Measurements from ENCODE around the gene CYP46A1. TPM values are rescaled to one million over a fixed set of nuclear protein-coding genes. Genes with fewer than 3 reads are reported as not detected.

Gene CYP46A1
- polyA plus RNA-seq (2011; rRNA removed) (0.06 and 0.09 TPM in 2 replicates), polyA plus RNA-seq (2017; fragmentation: RNase III; extraction: RNeasy Plus Mini Kit Qiagen cat#74134 plus additional on column Dnase treatment) (0.12 to 0.13 TPM (median 0.13 TPM) in 3 replicates), polyA minus RNA-seq (2011; rRNA and poly(A)+ RNA removed) (0.15 and 0.41 TPM in 2 replicates)
- polyA plus RNA-seq (2012; cell fraction: cytosol; rRNA removed): 0.07 and 0.08 TPM in 2 replicates
- 0.22 and 0.65 TPM in 2 replicates for polyA plus RNA-seq (2012; cell fraction: nucleus; rRNA removed)

- H3K4me1 ChIP-seq: peaks cover 4% of the 10 kb centered on the region
- 2% methylated on average over 36 of the region's 83 CpGs for WGBS (ENCODE audit: missing lambda C conversion rate)
- ATAC-seq: peak; percentile 79 to 89
- DNase-seq (ENCODE audit: low read depth in 1 of 2, low spot score in 1 of 2): peak; percentile 97 to 99
- ChIA-PET POLR2A (interaction anchor here (0.6 to 1.3 kb wide), 9 partner anchors 14 to 519 kb away, joined by 3 to 6 read pairs (median 3); partner anchors contain the start of genes CCNK and SETD3), CTCF (interaction anchor here (0.6 to 5.7 kb wide), 21 partner anchors 12 to 263 kb away, joined by 3 to 42 read pairs (median 3); no protein-coding TSS in a partner anchor)
- H3K4me2 ChIP-seq: peak within 1 kb of the TSS; percentile 99
- peak within 1 kb of the TSS; percentile 68 for H3K4me3 ChIP-seq
- H3K9me3 ChIP-seq: peaks cover 1% of the 10 kb centered on the region; the same call in 1 of the 3 replicates
- H3K27ac ChIP-seq: peak within 1 kb of the TSS; percentile 77 to 90
- FAIRE-seq: no peak
- TF ChIP-seq BHLHE40 (IDR thresholded peaks at IDR 0.05; ENCODE audit: low read depth, low read length) (no peak), RCOR1 (IDR thresholded peaks at IDR 0.05; ENCODE audit: low read depth, low read length) (no peak), ATOH8 (CRISPR knock-in tag; IDR thresholded peaks at IDR 0.05; ENCODE audit: low read depth) (no peak), CEBPB (IDR thresholded peaks at IDR 0.05) (no peak), SMC3 (IDR thresholded peaks at IDR 0.05) (no peak), ZFP36 (IDR thresholded peaks at IDR 0.05; ENCODE audit: borderline replicate concordance, partially characterized antibody) (no peak), ELK1 (IDR thresholded peaks at IDR 0.05; ENCODE audit: low read depth, low read length) (no peak), CHD2 (IDR thresholded peaks at IDR 0.05; ENCODE audit: low read length, partially characterized antibody) (no peak), EHMT2 (IDR thresholded peaks at IDR 0.05; ENCODE audit: low read depth) (no peak), EHF (CRISPR knock-in tag; IDR thresholded peaks at IDR 0.05) (no peak), HDAC2 (IDR thresholded peaks at IDR 0.05) (no peak), TFCP2L1 (CRISPR knock-in tag; IDR thresholded peaks at IDR 0.05) (0 out of 2 replicates have a peak, but pooled peaks have one; percentile 52), RARB (CRISPR knock-in tag; IDR thresholded peaks at IDR 0.05) (no peak), MAX (IDR thresholded peaks at IDR 0.05) (peak; percentile 49; the same call in 1 of the 2 replicates), E2F6 (IDR thresholded peaks at IDR 0.05; ENCODE audit: borderline replicate concordance, low read depth) (peak; percentile 67), EP300 (IDR thresholded peaks at IDR 0.05) (no peak), FOSL2 (IDR thresholded peaks at IDR 0.05) (no peak), FOSL2 (CRISPR knock-in tag; IDR thresholded peaks at IDR 0.05) (no peak), NR3C1 (IDR thresholded peaks at IDR 0.05) (no peak), MYC (IDR thresholded peaks at IDR 0.05; ENCODE audit: borderline replicate concordance, low read length) (peak; percentile 64; the same call in 1 of the 2 replicates), BCL3 (IDR thresholded peaks at IDR 0.05) (0 out of 3 replicates have a peak, but pooled peaks have one; percentile 43), GATA3 (IDR thresholded peaks at IDR 0.05; ENCODE audit: borderline replicate concordance) (no peak), PHF8 (IDR thresholded peaks at IDR 0.05; ENCODE audit: borderline replicate concordance, low read depth) (peak; percentile 91), JUN (IDR thresholded peaks at IDR 0.05) (peak in 1 of 2 experiments; percentile 37; a peak in 1 of 5 replicates), NFE2L2 (conservative IDR thresholded peaks at IDR 0.05; ENCODE audit: low read length) (no peak), HMGXB4 (CRISPR knock-in tag; IDR thresholded peaks at IDR 0.05; ENCODE audit: borderline replicate concordance) (no peak), ZSCAN20 (CRISPR knock-in tag; IDR thresholded peaks at IDR 0.05) (no peak), RNF2 (IDR thresholded peaks at IDR 0.05; ENCODE audit: borderline replicate concordance, low read depth) (no peak), ZC3H11A (IDR thresholded peaks at IDR 0.05) (no peak)
Observed at GRCh38 chr14:99683619-99684409, at the start of gene CYP46A1. Gene CYP46A1, plus strand, starts transcription at chr14:99684298. Its CDS starts 120 bp downstream, at chr14:99684418.
